ENCODE measurements around the gene OR6C6.

- TF ChIP-seq CTCF (IDR thresholded peaks at IDR 0.05; ENCODE audit: insufficient read depth, low read length, poor library complexity, severe bottlenecking) (no peak), EZH2phosphoT487 (conservative IDR thresholded peaks at IDR 0.05; ENCODE audit: low read length) (no peak)
Observed at GRCh38 chr12:55330446-55330845, 34.1 kb upstream of the OR6C6 start, which contains the start of gene OR6C3.

Data from SU-DHL-6 (cell line).